NCI-H1092 (cell line): ENCODE data around the gene CTIF.
"Not testable (repeated sequence)": the region's sequence is repeated elsewhere in the genome, so short reads cannot be mapped to it uniquely, and the experiment has no call there.

Experiments
- DNase-seq: peaks from one replicate; lab custom pipeline; 2025; lab: John Stamatoyannopoulos, UW

Gene CTIF

GRCh38 chr18:48868468-48869466, 329.9 kb downstream of the CTIF start:
- DNase-seq, result no peak

- no peak for DNase-seq
These were observed 330.8 kb downstream of the CTIF start for GRCh38 chr18:48869591-48869990.

- not testable (repeated sequence) for DNase-seq
These were observed 332.1 kb downstream of the CTIF start for GRCh38 chr18:48870926-48871325.

- no peak for DNase-seq
These were observed 332.7 kb downstream of the CTIF start for GRCh38 chr18:48871391-48872166.

- no peak for DNase-seq
These were observed 333.7 kb downstream of the CTIF start for GRCh38 chr18:48872234-48873145.

- no peak for DNase-seq
These were observed 335.4 kb downstream of the CTIF start for GRCh38 chr18:48874233-48874632.

- no peak for DNase-seq
These were observed 335.9 kb downstream of the CTIF start for GRCh38 chr18:48874701-48875162.

GRCh38 chr18:48875314-48875941, 336.6 kb downstream of the CTIF start:
- DNase-seq, result no peak

GRCh38 chr18:48875942-48876511, 337.2 kb downstream of the CTIF start:
- DNase-seq, result no peak

- DNase-seq, result no peak
These were observed 337.8 kb downstream of the CTIF start for GRCh38 chr18:48876590-48876989.

- DNase-seq, result no peak
These were observed 339.1 kb downstream of the CTIF start for GRCh38 chr18:48877941-48878340.

- DNase-seq, result no peak
These were observed 339.6 kb downstream of the CTIF start for GRCh38 chr18:48878471-48878870.

- no peak for DNase-seq
These were observed 340.2 kb downstream of the CTIF start for GRCh38 chr18:48879008-48879431.

- DNase-seq, result no peak
These were observed 342.1 kb downstream of the CTIF start for GRCh38 chr18:48880931-48881330.

- DNase-seq, result no peak
These were observed 343.5 kb downstream of the CTIF start for GRCh38 chr18:48882379-48882778.

- DNase-seq, result no peak
These were observed 345.5 kb downstream of the CTIF start for GRCh38 chr18:48884306-48884705.

- no peak for DNase-seq
These were observed 345.9 kb downstream of the CTIF start for GRCh38 chr18:48884771-48885170.

- DNase-seq, result no peak
These were observed 346.6 kb downstream of the CTIF start for GRCh38 chr18:48885266-48885923.

GRCh38 chr18:48885924-48886400, 347.1 kb downstream of the CTIF start:
- DNase-seq, result no peak
